HCT116 (cell line): ENCODE results near the gene C10orf95.
"Not testable (repeated sequence)": the region's sequence is repeated elsewhere in the genome, so short reads cannot be mapped to it uniquely, and the experiment has no call there.

Source experiments
- CTCF ChIP-seq, 3 experiments: fragments of 200-600 bp in 1 of 3; sonication (generic) in 1 of 3; IDR thresholded peaks in 2 of 3; conservative IDR thresholded peaks in 1 of 3; 2 replicates each; pipeline ENCODE4 v1.5.1; 2012 to 2017; ENCODE audit warnings: low read depth in 2 of 3, low read length in 2 of 3, antibody characterized with exemption in 1 of 3, borderline replicate concordance in 1 of 3, control low read depth in 1 of 3, mild to moderate bottlenecking in 1 of 3, mixed read lengths in 1 of 3, mixed run types in 1 of 3, moderate library complexity in 1 of 3; ENCODE audit not compliant: insufficient read depth in 1 of 3
- EZH2 ChIP-seq: fragments of 200-600 bp; sonication (generic); IDR thresholded peaks from 2 replicates; pipeline ENCODE4 v1.6.1; 2017; ENCODE audit warnings: antibody characterized with exemption, mixed run types
- EZH2phosphoT487 ChIP-seq: fragments of 200-600 bp; IDR thresholded peaks from 2 replicates; pipeline ENCODE4 v1.6.1; 2018; ENCODE audit warnings: antibody characterized with exemption, borderline replicate concordance
- JUND ChIP-seq: IDR thresholded peaks from 2 replicates; pipeline ENCODE4 v1.6.1; 2012
- MAX ChIP-seq: IDR thresholded peaks from 2 replicates; pipeline ENCODE4 v1.6.1; 2012
- POLR2A ChIP-seq: IDR thresholded peaks from 2 replicates; pipeline ENCODE4 v1.7.0; 2011; ENCODE audit warnings: borderline replicate concordance; ENCODE audit not compliant: insufficient read depth, insufficient read length; ENCODE audit errors: extremely low read depth
- POLR2AphosphoS5 ChIP-seq: IDR thresholded peaks from 2 replicates; pipeline ENCODE4 v1.6.1; 2011; ENCODE audit warnings: mild to moderate bottlenecking, low read depth, low read length, moderate library complexity
- RAD21 ChIP-seq: IDR thresholded peaks from 2 replicates; pipeline ENCODE4 v1.6.1; 2012; ENCODE audit warnings: low read depth, mild to moderate bottlenecking
- REST ChIP-seq: IDR thresholded peaks from 2 replicates; pipeline ENCODE4 v1.6.1; 2012; ENCODE audit warnings: low read depth
- TCF7L2 ChIP-seq: IDR thresholded peaks from 2 replicates; pipeline ENCODE4 v1.7.0; 2011; ENCODE audit warnings: borderline replicate concordance, inconsistent platforms; ENCODE audit not compliant: insufficient read depth, insufficient read length; ENCODE audit errors: extremely low read depth
- YY1 ChIP-seq: IDR thresholded peaks from 2 replicates; pipeline ENCODE4 v1.6.1; 2011; ENCODE audit warnings: low read length, low read depth, moderate library complexity, mild to moderate bottlenecking; ENCODE audit not compliant: insufficient replicate concordance; ENCODE audit errors: extremely low read depth
- ZNF274 ChIP-seq: fragments of 200-500 bp; sonication (Bioruptor generic); IDR thresholded peaks from 2 replicates; pipeline ENCODE4 v1.6.1; 2014; ENCODE audit warnings: mild to moderate bottlenecking, low read depth, low read length, inconsistent platforms

GRCh38 chr10:102454662-102455487 lies 3.5 kb upstream of the C10orf95 start:
- not testable (repeated sequence) for TF ChIP-seq REST; CTCF (IDR thresholded peaks at IDR 0.05 in 2 of 3, conservative IDR thresholded peaks at IDR 0.05 in 1 of 3; ENCODE audit: borderline replicate concordance in 1 of 3, insufficient read depth in 1 of 3, low read depth in 2 of 3, low read length in 2 of 3); POLR2AphosphoS5; RAD21; POLR2A; MAX; YY1; JUND; ZNF274; EZH2phosphoT487; TCF7L2; EZH2
